ENCODE results near the gene TAOK3. TPM values are rescaled to one million over a fixed set of nuclear protein-coding genes. Genes with fewer than 3 reads are reported as not detected.

TAOK3 gene
- total RNA-seq, 1 donor from 2014 or later, result 18.3 TPM

DNA sequence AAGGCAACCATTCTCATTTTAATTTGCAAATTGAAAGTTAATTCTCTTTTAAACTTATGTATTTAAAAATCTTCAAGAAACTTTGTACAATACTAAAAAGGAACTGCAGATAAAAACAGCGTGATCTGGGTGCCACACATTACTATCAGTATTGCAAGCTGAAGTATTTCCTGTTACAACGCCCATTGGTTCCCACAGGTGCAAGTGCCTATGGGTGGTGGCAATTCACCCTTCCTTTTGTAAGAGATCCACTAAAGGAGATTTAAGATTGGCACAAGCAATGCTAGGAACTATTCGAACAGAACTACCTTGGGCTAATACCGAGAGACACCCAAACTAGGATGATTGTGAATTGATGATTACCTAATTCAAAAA is 13.2 kb downstream of the TAOK3 start:
- Mint-ChIP-seq H3K27me3 (ENCODE audit: low read depth) (no peaks in the 10 kb centered on the region), H3K4me1 (ENCODE audit: low read depth) (peaks cover 62% of the 10 kb centered on the region), H3K9me3 (ENCODE audit: low read depth) (no peaks in the 10 kb centered on the region), H3K36me3 (ENCODE audit: low read depth) (no peaks in the 10 kb centered on the region), H3K4me3 (ENCODE audit: unreplicated experiment) (no peak overlapping the region), H3K27ac (ENCODE audit: unreplicated experiment) (peak overlapping the region; percentile 82)
- DNase-seq (ENCODE audit: low spot score), result no peak
- TF ChIP-seq, protein P1, sequence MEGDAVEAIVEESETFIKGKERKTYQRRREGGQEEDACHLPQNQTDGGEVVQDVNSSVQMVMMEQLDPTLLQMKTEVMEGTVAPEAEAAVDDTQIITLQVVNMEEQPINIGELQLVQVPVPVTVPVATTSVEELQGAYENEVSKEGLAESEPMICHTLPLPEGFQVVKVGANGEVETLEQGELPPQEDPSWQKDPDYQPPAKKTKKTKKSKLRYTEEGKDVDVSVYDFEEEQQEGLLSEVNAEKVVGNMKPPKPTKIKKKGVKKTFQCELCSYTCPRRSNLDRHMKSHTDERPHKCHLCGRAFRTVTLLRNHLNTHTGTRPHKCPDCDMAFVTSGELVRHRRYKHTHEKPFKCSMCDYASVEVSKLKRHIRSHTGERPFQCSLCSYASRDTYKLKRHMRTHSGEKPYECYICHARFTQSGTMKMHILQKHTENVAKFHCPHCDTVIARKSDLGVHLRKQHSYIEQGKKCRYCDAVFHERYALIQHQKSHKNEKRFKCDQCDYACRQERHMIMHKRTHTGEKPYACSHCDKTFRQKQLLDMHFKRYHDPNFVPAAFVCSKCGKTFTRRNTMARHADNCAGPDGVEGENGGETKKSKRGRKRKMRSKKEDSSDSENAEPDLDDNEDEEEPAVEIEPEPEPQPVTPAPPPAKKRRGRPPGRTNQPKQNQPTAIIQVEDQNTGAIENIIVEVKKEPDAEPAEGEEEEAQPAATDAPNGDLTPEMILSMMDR (IDR thresholded peaks at IDR 0.05), result no peak

DNA sequence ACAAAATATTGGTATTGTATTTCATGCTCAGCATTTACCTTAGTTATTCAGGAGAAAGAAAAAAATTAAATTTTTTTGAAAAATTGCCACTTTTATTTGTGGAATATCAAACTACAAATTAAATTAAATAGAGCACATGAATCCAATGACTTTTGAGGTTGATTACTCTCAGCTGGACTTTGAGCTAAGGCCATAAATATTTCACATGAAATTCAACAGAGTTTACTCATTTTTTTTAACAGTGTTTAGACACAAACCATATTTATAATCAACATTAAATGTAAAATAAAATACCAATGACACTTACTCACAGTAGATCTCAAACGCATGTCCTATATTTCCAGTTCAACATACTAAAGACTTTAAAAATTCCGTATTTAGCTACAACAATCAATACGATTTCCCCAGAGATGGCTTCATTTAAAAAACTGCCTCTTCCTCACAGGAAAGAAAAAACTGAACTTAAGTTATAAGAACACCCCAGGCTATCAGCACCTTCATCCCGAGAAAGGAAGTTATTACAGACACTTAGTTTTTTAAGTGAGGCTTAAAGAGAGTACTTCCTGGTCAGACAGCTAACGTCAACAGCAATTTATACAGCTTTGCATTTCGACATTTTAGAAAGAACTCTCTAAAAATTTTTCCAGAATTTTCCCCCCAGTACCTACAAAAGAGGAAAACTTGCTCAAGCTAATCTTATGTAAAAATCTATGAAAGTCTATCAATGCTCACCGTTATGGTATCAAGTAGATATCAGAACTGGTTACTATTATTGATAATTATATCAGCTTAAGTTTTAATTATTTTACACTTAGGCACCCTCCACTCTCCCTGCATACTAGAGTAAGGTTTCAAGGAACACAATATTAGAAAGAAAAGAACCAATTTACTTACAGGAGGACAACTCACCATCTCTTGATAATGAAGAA is 13.8 kb downstream of the TAOK3 start:
- no peaks in the 10 kb centered on the region for H3K36me3 Mint-ChIP-seq (ENCODE audit: low read depth)
- peak overlapping the region; percentile 58 for H3K4me3 Mint-ChIP-seq (ENCODE audit: unreplicated experiment)
- no peaks in the 10 kb centered on the region for H3K27me3 Mint-ChIP-seq (ENCODE audit: low read depth)
- no peaks in the 10 kb centered on the region for H3K9me3 Mint-ChIP-seq (ENCODE audit: low read depth)
- H3K27ac Mint-ChIP-seq (ENCODE audit: unreplicated experiment), result peak overlapping the region; percentile 82
- TF ChIP-seq, protein P1 (IDR thresholded peaks at IDR 0.05), result no peak
- peaks cover 63% of the 10 kb centered on the region for H3K4me1 Mint-ChIP-seq (ENCODE audit: low read depth)
- DNase-seq (ENCODE audit: low spot score), result no peak

DNA sequence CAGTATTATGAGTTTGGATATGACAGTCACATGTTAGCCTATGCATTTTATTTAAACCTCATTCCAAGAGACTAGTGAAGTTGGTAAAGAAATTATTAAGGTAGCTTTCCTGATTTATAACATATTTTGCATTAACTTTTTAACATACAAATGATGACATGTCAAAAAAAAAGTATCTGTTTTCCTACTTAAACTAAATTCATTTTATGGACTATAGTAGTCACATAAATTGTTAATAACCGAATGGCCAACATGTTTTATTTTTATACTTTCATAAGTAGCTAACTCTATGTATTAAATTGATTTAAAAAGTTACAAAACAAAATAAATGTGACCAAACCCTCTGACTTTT is 14.7 kb downstream of the TAOK3 start:
- TF ChIP-seq, protein P1 (IDR thresholded peaks at IDR 0.05), result peak; percentile 15
- no peak overlapping the region for H3K4me3 Mint-ChIP-seq (ENCODE audit: unreplicated experiment)

DNA sequence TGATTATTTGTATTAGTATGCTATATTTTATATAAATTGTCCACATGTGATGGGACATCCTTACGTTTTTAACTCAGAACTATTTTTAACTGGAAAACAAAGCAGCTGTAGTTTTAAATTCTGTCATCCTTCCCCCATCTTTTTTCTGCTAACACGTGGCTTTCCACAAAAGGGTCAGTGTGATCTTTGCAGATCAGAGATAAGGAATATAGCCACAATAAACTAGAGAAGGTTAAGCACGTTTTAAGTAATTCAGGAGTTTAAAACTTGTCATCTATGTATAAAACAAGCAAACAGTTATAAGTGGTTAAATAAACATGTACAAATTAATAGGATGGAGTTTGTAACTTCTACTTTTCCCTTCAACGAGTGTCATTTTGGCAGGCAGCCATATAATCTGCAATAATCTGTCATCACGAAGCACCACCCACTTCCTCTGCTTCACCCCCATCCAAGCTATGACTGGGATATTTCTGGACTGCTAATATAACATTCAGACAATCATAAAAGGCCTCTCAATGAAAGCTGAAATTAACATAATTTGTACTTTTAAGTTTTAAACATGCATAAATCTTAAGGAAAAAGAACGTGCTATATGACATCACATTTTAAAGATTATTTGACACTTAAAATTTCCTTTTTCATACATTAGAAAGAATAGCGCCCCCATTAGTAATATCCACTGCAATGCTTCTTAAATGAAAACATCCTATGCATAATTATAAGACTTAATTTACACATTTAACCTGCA is 15.3 kb downstream of the TAOK3 start:
- TF ChIP-seq, protein P1 (IDR thresholded peaks at IDR 0.05), result peak; percentile 57
- no peak overlapping the region for H3K4me3 Mint-ChIP-seq (ENCODE audit: unreplicated experiment)

More for the DNA sequence above, 14.7 kb downstream of the TAOK3 start:
- Mint-ChIP-seq H3K9me3 (ENCODE audit: low read depth) (no peaks in the 10 kb centered on the region), H3K36me3 (ENCODE audit: low read depth) (no peaks in the 10 kb centered on the region), H3K27ac (ENCODE audit: unreplicated experiment) (peak overlapping the region; percentile 69), H3K27me3 (ENCODE audit: low read depth) (no peaks in the 10 kb centered on the region), H3K4me1 (ENCODE audit: low read depth) (peaks cover 65% of the 10 kb centered on the region)
- DNase-seq (ENCODE audit: low spot score), result no peak

DNA sequence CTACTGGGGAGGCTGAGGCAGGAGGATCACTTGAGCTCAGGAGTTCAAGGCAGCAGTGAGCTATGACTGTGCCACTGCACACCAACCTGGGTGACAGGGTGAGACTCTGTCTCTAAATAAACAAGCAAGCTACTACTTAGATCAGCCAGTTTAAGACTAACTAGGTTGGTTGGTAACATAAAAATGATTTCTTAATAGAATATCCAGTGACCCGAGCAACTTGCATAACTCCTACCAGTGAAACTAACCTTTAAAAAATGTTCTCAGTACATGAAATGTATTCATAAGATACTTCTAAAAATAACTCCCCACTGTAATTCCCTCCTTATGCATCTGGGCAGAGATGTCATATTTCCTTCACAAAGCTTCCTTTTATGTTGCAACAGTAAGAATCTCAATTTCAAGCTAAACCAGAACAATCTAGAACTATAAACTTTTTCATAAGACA is 15.9 kb downstream of the TAOK3 start:
- peak overlapping the region; percentile 69 for H3K27ac Mint-ChIP-seq (ENCODE audit: unreplicated experiment)
- no peaks in the 10 kb centered on the region for H3K9me3 Mint-ChIP-seq (ENCODE audit: low read depth)
- H3K27me3 Mint-ChIP-seq (ENCODE audit: low read depth), result no peaks in the 10 kb centered on the region
- peaks cover 65% of the 10 kb centered on the region for H3K4me1 Mint-ChIP-seq (ENCODE audit: low read depth)
- TF ChIP-seq, protein P1 (IDR thresholded peaks at IDR 0.05), result no peak
- no peaks in the 10 kb centered on the region for H3K36me3 Mint-ChIP-seq (ENCODE audit: low read depth)
- DNase-seq (ENCODE audit: low spot score), result no peak
- no peak overlapping the region for H3K4me3 Mint-ChIP-seq (ENCODE audit: unreplicated experiment)

More for the DNA sequence above, 15.3 kb downstream of the TAOK3 start:
- H3K27me3 Mint-ChIP-seq (ENCODE audit: low read depth), result no peaks in the 10 kb centered on the region
- H3K27ac Mint-ChIP-seq (ENCODE audit: unreplicated experiment), result peak overlapping the region; percentile 69
- no peak for DNase-seq (ENCODE audit: low spot score)
- no peaks in the 10 kb centered on the region for H3K36me3 Mint-ChIP-seq (ENCODE audit: low read depth)
- H3K9me3 Mint-ChIP-seq (ENCODE audit: low read depth), result no peaks in the 10 kb centered on the region
- peaks cover 65% of the 10 kb centered on the region for H3K4me1 Mint-ChIP-seq (ENCODE audit: low read depth)
